Lung (tissue), 12 donors: Measurements from ENCODE around the gene HDAC8. TPM values are rescaled to one million over a fixed set of nuclear protein-coding genes. Genes with fewer than 3 reads are reported as not detected.
"Not testable (repeated sequence)": the region's sequence is repeated elsewhere in the genome, so short reads cannot be mapped to it uniquely, and the experiment has no call there.

Experiments used
- ATAC-seq: fragments of 200-7000 bp; cut with Tn5 transposase; one replicate; pipeline ENCODE4 v1.9.1; 2020; ENCODE audit warnings: moderate number of reproducible peaks; ENCODE audit not compliant: insufficient read depth, low FRiP score
- DNase-seq, 3 donors: peaks; one replicate each; pipeline ENCODE4 v3.0.0-alpha.2; 2013 to 2017
- H3K27ac ChIP-seq, 2 donors: one replicate each; pipeline ENCODE4 v1.5.1; 2013; ENCODE audit warnings: mild to moderate bottlenecking in 2 of 2, moderate library complexity in 2 of 2, control low read depth in 1 of 2, inconsistent platforms in 1 of 2, low read depth in 1 of 2, low read length in 1 of 2
- H3K27me3 ChIP-seq, 3 donors: one replicate each; pipeline ENCODE4 v1.5.1; 2013; ENCODE audit warnings: low read length in 2 of 3; ENCODE audit not compliant: control insufficient read depth in 3 of 3, insufficient read depth in 3 of 3
- H3K36me3 ChIP-seq, 4 donors: one replicate each; pipeline ENCODE4 v1.5.1; 2013; ENCODE audit warnings: low read length in 4 of 4, mild to moderate bottlenecking in 1 of 4, moderate library complexity in 1 of 4; ENCODE audit not compliant: control insufficient read depth in 4 of 4, insufficient read depth in 4 of 4
- H3K4me1 ChIP-seq, 5 donors: one replicate each; pipeline ENCODE4 v1.5.1; 2013; ENCODE audit warnings: low read length in 5 of 5, mild to moderate bottlenecking in 2 of 5, moderate library complexity in 1 of 5; ENCODE audit not compliant: control insufficient read depth in 5 of 5, insufficient read depth in 5 of 5
- H3K4me3 ChIP-seq: one replicate; pipeline ENCODE4 v1.5.1; 2013; ENCODE audit warnings: mild to moderate bottlenecking, control low read depth, moderate library complexity
- H3K9ac ChIP-seq, 2 donors: one replicate each; pipeline ENCODE4 v1.5.1; 2013; ENCODE audit warnings: low read length in 2 of 2, control low read depth in 1 of 2; ENCODE audit not compliant: insufficient read depth in 1 of 2
- H3K9me3 ChIP-seq, 4 donors: one replicate each; pipeline ENCODE4 v1.5.1; 2013; ENCODE audit warnings: low read length in 3 of 4, mild to moderate bottlenecking in 1 of 4, moderate library complexity in 1 of 4; ENCODE audit not compliant: control insufficient read depth in 4 of 4, insufficient read depth in 3 of 4
- CTCF ChIP-seq: IDR thresholded peaks from 2 replicates; pipeline ENCODE4 v1.5.1; 2012; ENCODE audit warnings: mild to moderate bottlenecking; ENCODE audit errors: control extremely low read depth, extremely low read depth
- WGBS, 2 donors: extraction: QIAGEN DNeasy Blood & Tissue Kit; methylation state at CpG; one replicate each; pipeline ENCODE4 v1.1.7; 2013; 5-methylcytosine and 5-hydroxymethylcytosine counted together
- polyA plus RNA-seq, 2 donors: library from polyadenylated mRNA; stranded (reverse); fragments of 200-250 nt; gene quantifications; one replicate each; pipeline ENCODE4 v1.2.1, GENCODE V29; 2013
- total RNA-seq, 2 donors: library from RNA; depleted of rRNA in 1 of 2; stranded (reverse); fragments of >200 nt in 1 of 2; gene quantifications; one replicate each; pipeline ENCODE4 v1.2.1, GENCODE V29; 2014 to 2021
- donor health status: control.
- donor health status: control.
- donor health status: Bipolar disorder and iron deficiency.
- donor health status: healthy.
- donor health status: DM: yes; HTN: yes; CAD: no.

Gene HDAC8
- total and polyA plus RNA-seq, 4 donors, result 17.4 to 60.6 (median 38.5) TPM

- ATAC-seq (no peak), DNase-seq (no peak)
- peaks cover 0 to 6% (median 4%) of the 10 kb centered on the region in 4 donors for H3K36me3 ChIP-seq
- no peak for TF ChIP-seq CTCF
- no peaks in the 10 kb centered on the region for H3K9me3 ChIP-seq
- no peak overlapping the region for H3K4me3 ChIP-seq
- 74 to 79% methylated on average over 2 of the region's 2 CpGs for WGBS, 2 donors
- no peak overlapping the region for H3K9ac ChIP-seq
- H3K27me3 ChIP-seq, result peaks cover 0 to 5% (median 0%) of the 10 kb centered on the region in 3 donors
- H3K4me1 ChIP-seq, result peaks cover 0 to 2% (median 0%) of the 10 kb centered on the region in 5 donors
- H3K27ac ChIP-seq, result no peak overlapping the region
These were observed 2.9 kb downstream of the HDAC8 start for GRCh38 chrX:72569786-72570185.

DNA sequence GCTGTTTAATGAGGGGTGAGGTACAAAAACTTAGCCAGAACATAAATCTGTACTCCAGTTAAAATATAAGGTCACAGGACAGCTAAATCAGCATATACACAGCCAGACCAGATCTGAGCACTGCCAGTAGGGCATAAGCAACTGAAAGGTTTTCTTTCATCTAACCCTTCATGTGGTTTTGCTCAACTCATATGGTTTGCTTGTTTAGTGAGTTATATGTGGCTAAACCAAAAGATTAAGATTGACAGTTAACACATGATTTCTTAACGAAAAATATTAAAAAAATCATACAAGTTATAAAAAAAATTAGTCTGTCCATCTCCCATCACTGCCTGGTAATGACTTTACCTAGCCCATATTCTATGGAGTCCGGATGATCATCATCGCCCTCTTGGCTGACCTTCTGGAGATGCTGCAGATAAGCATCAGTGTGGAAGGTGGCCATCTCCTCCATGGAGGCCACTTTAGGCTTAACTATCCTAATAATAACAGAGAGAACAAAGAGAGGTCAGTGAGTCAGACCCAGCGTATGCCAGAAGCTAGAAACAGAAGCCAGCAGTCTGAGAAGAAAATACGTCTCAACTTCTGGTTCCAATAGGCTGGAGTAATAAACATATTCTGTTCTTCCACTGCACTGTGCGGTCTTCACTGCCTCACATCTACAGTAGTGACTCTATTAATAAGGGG lies 4.1 kb downstream of the HDAC8 start:
- Histone ChIP-seq H3K9me3 (no peaks in the 10 kb centered on the region), H3K9ac (no peak overlapping the region), H3K27ac (no peak overlapping the region), H3K27me3 (peaks cover 0 to 5% (median 0%) of the 10 kb centered on the region in 3 donors), H3K4me3 (no peak overlapping the region), H3K36me3 (peaks cover 0 to 6% (median 4%) of the 10 kb centered on the region in 4 donors), H3K4me1 (peaks cover 0 to 2% (median 0%) of the 10 kb centered on the region in 5 donors)
- TF ChIP-seq CTCF, result no peak
- no peak for ATAC-seq
- no peak for DNase-seq
- 75 to 93% methylated on average over 6 of the region's 6 CpGs for WGBS, 2 donors

GRCh38 chrX:72566448-72566847 lies 6.2 kb downstream of the HDAC8 start:
- no peaks in the 10 kb centered on the region for H3K9me3 ChIP-seq
- ATAC-seq (no peak), DNase-seq (no peak)
- H3K27me3 ChIP-seq, result peaks cover 0 to 5% (median 0%) of the 10 kb centered on the region in 3 donors
- peaks cover 0 to 9% (median 4%) of the 10 kb centered on the region in 4 donors for H3K36me3 ChIP-seq
- H3K27ac ChIP-seq, result no peak overlapping the region
- H3K9ac ChIP-seq, result no peak overlapping the region
- no peak for TF ChIP-seq CTCF
- no peaks in the 10 kb centered on the region for H3K4me1 ChIP-seq
- H3K4me3 ChIP-seq, result no peak overlapping the region
- WGBS, 2 donors, result 81 to 100% methylated on average over 2 of the region's 2 CpGs

DNA sequence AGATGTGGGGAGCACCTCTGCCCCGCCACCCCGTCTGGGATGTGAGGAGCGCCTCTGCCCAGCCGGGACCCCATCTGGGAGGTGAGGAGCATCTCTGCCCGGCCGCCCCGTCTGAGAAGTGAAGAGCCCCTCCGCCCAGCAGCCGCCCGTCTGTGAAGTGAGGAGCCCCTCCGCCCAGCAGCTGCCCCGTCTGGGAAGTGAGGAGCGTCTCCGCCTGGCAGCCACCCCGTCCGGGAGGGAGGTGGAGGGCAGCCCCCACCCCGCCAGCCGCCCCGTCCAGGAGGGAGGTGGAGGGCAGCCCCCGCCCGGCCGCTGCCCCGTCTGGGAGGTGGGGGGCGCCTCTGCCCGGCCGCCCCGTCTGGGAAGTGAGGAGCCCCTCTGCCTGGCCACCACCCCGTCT lies 13.0 kb downstream of the HDAC8 start:
- H3K27me3 ChIP-seq, H3K4me3 ChIP-seq, ATAC-seq, H3K9ac ChIP-seq, H3K36me3 ChIP-seq, DNase-seq, H3K4me1 ChIP-seq, H3K27ac ChIP-seq, H3K9me3 ChIP-seq: not testable (repeated sequence)
- 92 to 98% methylated on average over 8 to 28 of the region's 28 CpGs for WGBS, 2 donors
